Adrenal gland (tissue), 5 donors: ENCODE results near the gene ISL1.

Experiments used
- POLR2A ChIP-seq, 2 donors: fragments of 450-650 bp; IDR thresholded peaks; one replicate each; pipeline ENCODE4 v1.6.1; 2017; ENCODE audit warnings: antibody characterized with exemption in 2 of 2, mild to moderate bottlenecking in 2 of 2, moderate library complexity in 1 of 2
- TF ChIP-seq, protein P1 (sequence below), 6 experiments: fragments of 450-650 bp in 4 of 6; fragments of 200-600 bp in 2 of 6; sonication (generic) in 1 of 6; IDR thresholded peaks; 1 replicate in 5 of 6; 2 replicates in 1 of 6; pipeline versions ENCODE4 v1.5.1 to v1.8.0; 2016 to 2021; ENCODE audit warnings: antibody characterized with exemption in 6 of 6, mild to moderate bottlenecking in 2 of 6, moderate library complexity in 1 of 6
- donor health status: DM: no; HTN: no; CAD: no.

DNA sequence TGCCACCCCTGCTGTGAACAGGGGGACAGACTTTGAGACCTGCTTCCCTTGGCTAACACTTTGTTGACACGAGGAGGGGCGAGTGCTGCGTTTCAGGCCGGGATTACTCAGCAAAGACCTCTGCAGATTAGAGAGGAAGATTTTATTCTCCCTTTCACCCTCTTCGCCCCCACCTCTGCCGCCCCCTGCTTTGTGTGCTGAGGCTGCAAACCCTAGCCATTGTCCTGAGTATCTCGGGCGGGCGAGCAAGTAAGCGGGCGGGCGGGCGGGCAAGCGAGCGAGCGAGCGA lies 6.0 kb downstream of the ISL1 start:
- no peak for TF ChIP-seq POLR2A (IDR thresholded peaks at IDR 0.05)
- TF ChIP-seq, protein P1, sequence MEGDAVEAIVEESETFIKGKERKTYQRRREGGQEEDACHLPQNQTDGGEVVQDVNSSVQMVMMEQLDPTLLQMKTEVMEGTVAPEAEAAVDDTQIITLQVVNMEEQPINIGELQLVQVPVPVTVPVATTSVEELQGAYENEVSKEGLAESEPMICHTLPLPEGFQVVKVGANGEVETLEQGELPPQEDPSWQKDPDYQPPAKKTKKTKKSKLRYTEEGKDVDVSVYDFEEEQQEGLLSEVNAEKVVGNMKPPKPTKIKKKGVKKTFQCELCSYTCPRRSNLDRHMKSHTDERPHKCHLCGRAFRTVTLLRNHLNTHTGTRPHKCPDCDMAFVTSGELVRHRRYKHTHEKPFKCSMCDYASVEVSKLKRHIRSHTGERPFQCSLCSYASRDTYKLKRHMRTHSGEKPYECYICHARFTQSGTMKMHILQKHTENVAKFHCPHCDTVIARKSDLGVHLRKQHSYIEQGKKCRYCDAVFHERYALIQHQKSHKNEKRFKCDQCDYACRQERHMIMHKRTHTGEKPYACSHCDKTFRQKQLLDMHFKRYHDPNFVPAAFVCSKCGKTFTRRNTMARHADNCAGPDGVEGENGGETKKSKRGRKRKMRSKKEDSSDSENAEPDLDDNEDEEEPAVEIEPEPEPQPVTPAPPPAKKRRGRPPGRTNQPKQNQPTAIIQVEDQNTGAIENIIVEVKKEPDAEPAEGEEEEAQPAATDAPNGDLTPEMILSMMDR (IDR thresholded peaks at IDR 0.05), result no peak
